Mesenchymal stem cell (in vitro differentiated cells and primary cell): ENCODE results near the gene YPEL1.

Experiments used
- DNase-seq: peaks from one replicate; pipeline ENCODE4 v3.0.0-alpha.2; 2013
- H2AFZ ChIP-seq: one replicate; pipeline ENCODE4 v1.6.1; 2013; ENCODE audit warnings: low read depth, mild to moderate bottlenecking, control low read depth, inconsistent platforms, low read length, moderate library complexity
- H2AK5ac ChIP-seq: 2 replicates; pipeline ENCODE4 v1.6.1; 2013; ENCODE audit warnings: low read length, moderate library complexity, mild to moderate bottlenecking, inconsistent platforms; ENCODE audit not compliant: severe bottlenecking
- H2BK120ac ChIP-seq: one replicate; pipeline ENCODE4 v1.6.1; 2013; ENCODE audit warnings: low read depth, mild to moderate bottlenecking, inconsistent platforms, low read length, moderate library complexity
- H2BK12ac ChIP-seq, 2 experiments: one replicate each; pipeline ENCODE4 v1.6.1; 2013; ENCODE audit warnings: inconsistent platforms in 2 of 2, low read length in 2 of 2, mild to moderate bottlenecking in 2 of 2, moderate library complexity in 2 of 2, control low read depth in 1 of 2
- H2BK15ac ChIP-seq: one replicate; pipeline ENCODE4 v1.6.1; 2013; ENCODE audit warnings: mild to moderate bottlenecking, low read depth, inconsistent platforms; ENCODE audit not compliant: poor library complexity, severe bottlenecking
- H2BK5ac ChIP-seq: 2 replicates; pipeline ENCODE4 v1.6.1; 2013; ENCODE audit warnings: low read depth, mild to moderate bottlenecking, low read length, control low read depth, inconsistent platforms; ENCODE audit not compliant: poor library complexity, severe bottlenecking
- H3K14ac ChIP-seq, 2 experiments: one replicate each; pipeline ENCODE4 v1.6.1; 2013; ENCODE audit warnings: inconsistent platforms in 2 of 2, low read length in 2 of 2, control low read depth in 1 of 2, mild to moderate bottlenecking in 1 of 2, moderate library complexity in 1 of 2
- H3K18ac ChIP-seq, 2 experiments: one replicate each; pipeline ENCODE4 v1.6.1; 2013; ENCODE audit warnings: inconsistent platforms in 2 of 2, low read length in 2 of 2, control low read depth in 1 of 2, low read depth in 1 of 2, mild to moderate bottlenecking in 1 of 2
- H3K23ac ChIP-seq, 2 experiments: one replicate each; pipeline ENCODE4 v1.6.1; 2013; ENCODE audit warnings: inconsistent platforms in 2 of 2, low read length in 2 of 2, mild to moderate bottlenecking in 2 of 2, moderate library complexity in 2 of 2, control low read depth in 1 of 2
- H3K27ac ChIP-seq: 2 replicates; pipeline ENCODE4 v1.5.1; 2013; ENCODE audit warnings: mild to moderate bottlenecking, moderate library complexity, low read length, control low read depth, inconsistent platforms; ENCODE audit not compliant: poor library complexity, severe bottlenecking
- H3K27me3 ChIP-seq, 2 experiments: 2 replicates each; pipeline versions ENCODE4 v1.6.1 to v1.7.0; 2013; ENCODE audit warnings: low read length in 2 of 2, mild to moderate bottlenecking in 2 of 2, moderate library complexity in 2 of 2, control low read depth in 1 of 2, inconsistent platforms in 1 of 2; ENCODE audit not compliant: control insufficient read depth in 1 of 2, insufficient read depth in 1 of 2
- H3K36me3 ChIP-seq, 2 experiments: 2 replicates each; pipeline versions ENCODE4 v1.6.1 to v1.7.0; 2013; ENCODE audit warnings: low read length in 2 of 2, control low read depth in 1 of 2, inconsistent platforms in 1 of 2, low read depth in 1 of 2, mild to moderate bottlenecking in 1 of 2; ENCODE audit not compliant: insufficient read depth in 2 of 2, control insufficient read depth in 1 of 2
- H3K4ac ChIP-seq, 2 experiments: one replicate each; pipeline ENCODE4 v1.6.1; 2013; ENCODE audit warnings: inconsistent platforms in 2 of 2, low read length in 2 of 2, mild to moderate bottlenecking in 2 of 2, moderate library complexity in 2 of 2, control low read depth in 1 of 2, low read depth in 1 of 2
- H3K4me1 ChIP-seq: 2 replicates; pipeline ENCODE4 v1.6.1; 2013; ENCODE audit warnings: low read depth, low read length, control low read depth; ENCODE audit not compliant: control insufficient read depth, insufficient read depth
- H3K4me2 ChIP-seq: 2 replicates; pipeline ENCODE4 v1.6.1; 2013; ENCODE audit warnings: low read length, mild to moderate bottlenecking, inconsistent platforms; ENCODE audit not compliant: poor library complexity, severe bottlenecking
- H3K4me3 ChIP-seq, 2 experiments: 2 replicates each; pipeline versions ENCODE4 v1.5.1 to v1.7.0; 2013; ENCODE audit warnings: low read length in 2 of 2, mild to moderate bottlenecking in 2 of 2, control low read depth in 1 of 2, low read depth in 1 of 2; ENCODE audit not compliant: insufficient read depth in 1 of 2
- H3K79me1 ChIP-seq: replicated peaks from 2 replicates; pipeline ENCODE4 v1.6.1; 2013; ENCODE audit warnings: mild to moderate bottlenecking, control low read depth, low read length, inconsistent platforms; ENCODE audit not compliant: poor library complexity, severe bottlenecking
- H3K9ac ChIP-seq: 2 replicates; pipeline ENCODE4 v1.7.0; 2013; ENCODE audit warnings: mild to moderate bottlenecking, low read length, moderate library complexity
- H3K9me3 ChIP-seq: 2 replicates; pipeline ENCODE4 v1.7.0; 2013; ENCODE audit warnings: mild to moderate bottlenecking, low read length; ENCODE audit not compliant: control insufficient read depth
- H4K8ac ChIP-seq: one replicate; pipeline ENCODE4 v1.6.1; 2013; ENCODE audit warnings: inconsistent platforms, mild to moderate bottlenecking, low read length, moderate library complexity
- H4K91ac ChIP-seq: one replicate; pipeline ENCODE4 v1.6.1; 2013; ENCODE audit warnings: mild to moderate bottlenecking, low read length, inconsistent platforms
- WGBS: methylation state at CpG from one replicate; pipeline ENCODE4 v1.1.7; 2013; ENCODE audit warnings: mixed read lengths; 5-methylcytosine and 5-hydroxymethylcytosine counted together

The YPEL1 gene

DNA sequence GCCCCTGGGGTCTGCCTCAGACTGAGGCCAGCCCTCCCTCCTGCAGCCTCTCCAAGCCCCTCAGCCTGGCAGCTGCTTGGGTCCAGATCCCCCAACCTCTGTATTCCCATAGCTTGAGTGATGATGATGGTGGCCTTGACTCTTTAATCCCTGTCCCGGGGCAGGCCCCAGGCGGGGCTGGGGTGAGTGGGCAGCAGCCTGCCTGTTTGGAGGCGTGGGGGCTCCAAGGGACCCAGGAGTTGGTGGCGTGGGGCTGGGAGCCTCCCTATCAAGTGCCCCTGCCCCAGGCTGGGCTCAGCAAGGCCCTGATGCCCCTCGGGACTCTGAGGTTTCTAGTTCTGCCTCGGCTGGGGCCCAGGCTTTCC, 47.3 kb downstream of the YPEL1 start:
- WGBS, result 90% methylated on average over 6 of the region's 6 CpGs
- Histone ChIP-seq H3K4me2 (no peak overlapping the region), H3K9me3 (no peaks in the 10 kb centered on the region), H3K4me1 (no peaks in the 10 kb centered on the region), H2AK5ac (no peak overlapping the region), H2BK120ac (no peak overlapping the region), H2AFZ (no peak overlapping the region), H3K36me3 (peaks cover 59 to 64% of the 10 kb centered on the region in 2 experiments), H3K4me3 (no peak overlapping the region), H3K18ac (no peak overlapping the region), H2BK5ac (no peak overlapping the region), H2BK15ac (no peak overlapping the region), H2BK12ac (no peak overlapping the region), H3K27me3 (no peaks in the 10 kb centered on the region), H3K14ac (no peak overlapping the region), H4K8ac (no peak overlapping the region), H3K79me1 (peaks cover 2% of the 10 kb centered on the region), H3K9ac (no peak overlapping the region), H3K4ac (no peak overlapping the region), H3K23ac (no peak overlapping the region), H4K91ac (no peak overlapping the region), H3K27ac (no peak overlapping the region)
- no peak for DNase-seq

DNA sequence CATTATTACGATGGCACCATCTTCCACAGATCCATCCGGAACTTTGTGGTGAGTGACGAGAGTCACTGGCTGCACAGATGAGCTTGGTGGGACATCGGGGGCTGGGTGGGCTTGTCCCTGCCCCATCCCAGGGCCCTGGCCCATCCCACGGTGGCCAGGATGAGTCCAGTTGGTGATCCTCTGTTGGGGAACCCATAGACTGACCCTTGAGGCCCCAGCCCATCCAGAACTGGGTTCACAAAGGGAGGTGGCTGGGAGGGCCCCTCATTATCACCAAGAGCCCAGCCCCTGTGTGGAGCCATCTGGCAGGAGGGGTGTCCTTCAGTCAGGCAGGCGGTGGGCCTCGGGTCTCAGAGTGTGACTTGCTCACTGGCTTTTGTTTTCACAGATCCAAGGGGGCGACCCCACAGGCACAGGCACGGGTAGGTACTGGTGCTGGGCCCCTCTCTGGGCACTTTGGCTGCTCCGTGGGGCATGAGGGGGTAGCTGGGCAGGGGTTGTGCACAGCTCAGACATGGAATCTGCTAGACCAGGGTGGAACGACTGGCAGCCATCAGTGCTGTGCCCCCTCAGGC, 47.8 kb downstream of the YPEL1 start:
- DNase-seq, result no peak
- Histone ChIP-seq H3K4me3 (no peak overlapping the region), H3K18ac (no peak overlapping the region), H3K36me3 (peaks cover 62 to 67% of the 10 kb centered on the region in 2 experiments), H3K9me3 (no peaks in the 10 kb centered on the region), H4K8ac (no peak overlapping the region), H3K27ac (no peak overlapping the region), H4K91ac (no peak overlapping the region), H2AFZ (no peak overlapping the region), H3K27me3 (no peaks in the 10 kb centered on the region), H2BK5ac (no peak overlapping the region), H2BK120ac (no peak overlapping the region), H3K23ac (no peak overlapping the region), H2BK12ac (no peak overlapping the region), H3K79me1 (peaks cover 2% of the 10 kb centered on the region), H3K4ac (no peak overlapping the region), H3K9ac (no peak overlapping the region), H2BK15ac (no peak overlapping the region), H3K4me2 (no peak overlapping the region), H3K4me1 (peaks cover 2% of the 10 kb centered on the region), H2AK5ac (no peak overlapping the region), H3K14ac (no peak overlapping the region)
- 97% methylated on average over 11 of the region's 11 CpGs for WGBS

DNA sequence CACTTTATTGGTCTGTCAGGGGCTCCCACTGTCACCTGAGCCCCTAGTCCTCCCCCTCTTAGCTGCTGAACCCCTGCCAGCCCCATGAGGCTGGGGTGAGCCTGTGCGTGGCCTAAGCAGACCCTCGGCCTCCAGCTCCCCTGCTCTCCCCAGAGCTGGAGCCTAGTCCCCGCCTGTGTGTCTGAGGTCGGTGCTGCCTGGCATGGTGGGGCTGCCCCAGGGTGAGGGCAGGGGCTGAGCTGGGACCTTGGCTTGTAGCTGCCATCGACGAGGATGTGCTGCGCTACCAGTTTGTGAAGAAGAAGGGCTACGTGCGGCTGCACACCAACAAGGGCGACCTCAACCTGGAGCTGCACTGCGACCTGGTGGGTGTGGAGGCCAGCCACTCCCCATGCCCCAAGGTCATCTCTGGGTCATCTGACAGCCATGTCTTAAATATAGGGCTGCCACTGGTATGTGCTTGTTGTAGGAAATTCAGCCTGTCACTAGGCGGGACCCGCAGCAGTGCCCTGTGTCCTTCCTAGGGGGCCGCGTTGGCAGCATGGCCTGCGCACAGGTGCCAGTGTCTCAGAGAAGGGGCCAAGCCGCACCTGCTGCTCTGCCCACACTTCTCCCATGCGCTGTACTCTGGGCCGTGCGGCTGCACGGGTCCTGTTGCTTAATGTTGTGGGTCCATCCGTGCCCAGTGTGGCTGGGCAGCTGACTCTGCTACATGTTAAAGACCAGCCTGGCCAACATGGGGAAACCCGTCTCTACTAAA, 48.8 kb downstream of the YPEL1 start:
- no peak overlapping the region for H3K23ac ChIP-seq
- H3K27me3 ChIP-seq, result no peaks in the 10 kb centered on the region
- H3K4me1 ChIP-seq, result peaks cover 12% of the 10 kb centered on the region
- no peak overlapping the region for H2BK5ac ChIP-seq
- WGBS, result 98% methylated on average over 23 of the region's 23 CpGs
- no peak overlapping the region for H2BK15ac ChIP-seq
- peaks cover 2% of the 10 kb centered on the region for H3K79me1 ChIP-seq
- no peak overlapping the region for H4K8ac ChIP-seq
- H3K4ac ChIP-seq, result no peak overlapping the region
- no peak for DNase-seq
- no peak overlapping the region for H2AFZ ChIP-seq
- H2BK120ac ChIP-seq, result no peak overlapping the region
- no peaks in the 10 kb centered on the region for H3K9me3 ChIP-seq
- H3K14ac ChIP-seq, result no peak overlapping the region
- H3K36me3 ChIP-seq, result peaks cover 71 to 75% of the 10 kb centered on the region in 2 experiments
- no peak overlapping the region for H3K4me3 ChIP-seq
- H4K91ac ChIP-seq, result no peak overlapping the region
- no peak overlapping the region for H2BK12ac ChIP-seq
- H3K27ac ChIP-seq, result no peak overlapping the region
- H3K18ac ChIP-seq, result no peak overlapping the region
- no peak overlapping the region for H3K9ac ChIP-seq
- H3K4me2 ChIP-seq, result no peak overlapping the region
- H2AK5ac ChIP-seq, result no peak overlapping the region

DNA sequence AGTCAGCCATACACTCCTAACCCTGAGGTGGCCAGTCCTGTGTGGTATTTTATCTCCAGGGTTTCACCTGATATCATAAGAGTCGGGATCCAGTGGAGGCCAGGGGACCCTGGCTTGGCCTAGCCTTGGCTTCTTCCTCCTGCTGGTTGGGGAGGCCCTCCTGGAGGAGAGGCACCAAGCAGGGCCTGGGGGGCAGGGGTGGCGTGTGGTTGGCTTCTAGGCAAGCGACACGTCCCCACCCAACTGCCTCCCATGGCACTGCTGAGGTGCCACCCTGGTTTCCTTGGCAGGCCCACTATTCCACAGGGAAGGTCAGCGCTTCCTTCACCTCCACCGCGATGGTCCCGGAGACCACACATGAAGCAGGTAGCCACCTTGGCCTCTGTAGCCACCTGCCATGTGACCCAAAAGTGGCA, 49.4 kb downstream of the YPEL1 start:
- Histone ChIP-seq H2BK12ac (no peak overlapping the region), H4K8ac (no peak overlapping the region), H3K4ac (no peak overlapping the region), H2BK120ac (no peak overlapping the region), H3K4me1 (peaks cover 15% of the 10 kb centered on the region), H4K91ac (no peak overlapping the region), H3K36me3 (peaks cover 73 to 78% of the 10 kb centered on the region in 2 experiments), H3K14ac (no peak overlapping the region), H3K18ac (no peak overlapping the region), H3K79me1 (peaks cover 2% of the 10 kb centered on the region), H3K27ac (no peak overlapping the region), H3K4me2 (no peak overlapping the region), H2AK5ac (no peak overlapping the region), H2BK15ac (no peak overlapping the region), H3K27me3 (no peaks in the 10 kb centered on the region), H3K9ac (no peak overlapping the region), H3K23ac (no peak overlapping the region), H3K4me3 (no peak overlapping the region), H3K9me3 (no peaks in the 10 kb centered on the region), H2AFZ (no peak overlapping the region), H2BK5ac (no peak overlapping the region)
- DNase-seq, result no peak
- over 99% methylated on average over 8 of the region's 8 CpGs for WGBS
